Transverse colon (tissue), 4 donors: ENCODE measurements around the gene EIF4E3. TPM values are rescaled to one million over a fixed set of nuclear protein-coding genes. Genes with fewer than 3 reads are reported as not detected.
A peak's percentile ranks its signal among the peaks of the same experiment; 100 is the strongest.

Experiments
- DNase-seq: peaks from one replicate; pipeline ENCODE4 v3.0.0-alpha.2; 2019
- H3K27ac ChIP-seq, 4 donors: fragments of 200-600 bp; sonication (generic); 2 replicates each; pipeline ENCODE4 v1.5.1; 2016 to 2018; ENCODE audit warnings: inconsistent platforms in 4 of 4
- H3K27me3 ChIP-seq: fragments of 200-600 bp; sonication (generic); 2 replicates; pipeline ENCODE4 v1.5.1; 2017; ENCODE audit warnings: inconsistent platforms
- H3K36me3 ChIP-seq, 4 donors: fragments of 200-600 bp; sonication (generic); 2 replicates each; pipeline ENCODE4 v1.5.1; 2017 to 2019; ENCODE audit warnings: inconsistent platforms in 4 of 4
- H3K4me1 ChIP-seq, 4 donors: fragments of 200-600 bp; sonication (generic); 2 replicates each; pipeline ENCODE4 v1.5.1; 2017 to 2020; ENCODE audit warnings: inconsistent platforms in 4 of 4
- H3K4me3 ChIP-seq, 4 donors: fragments of 200-600 bp; sonication (generic); 1 replicate in 1 of 4; 2 replicates in 3 of 4; pipeline versions ENCODE4 v1.5.1 to v1.6.1; 2017 to 2019; ENCODE audit warnings: inconsistent platforms in 4 of 4
- H3K9me3 ChIP-seq, 2 donors: fragments of 200-600 bp; sonication (generic); 2 replicates each; pipeline ENCODE4 v1.5.1; 2017 to 2019; ENCODE audit warnings: inconsistent platforms in 2 of 2
- EP300 ChIP-seq: sonication (generic); formaldehyde crosslinking; IDR thresholded peaks from one replicate; pipeline ENCODE4 v1.6.1; 2017; ENCODE audit warnings: antibody characterized with exemption, low read depth
- POLR2A ChIP-seq: fragments of 450-650 bp; IDR thresholded peaks from one replicate; pipeline ENCODE4 v1.6.1; 2016; ENCODE audit warnings: antibody characterized with exemption, mild to moderate bottlenecking, moderate library complexity
- POLR2AphosphoS5 ChIP-seq, 3 donors: sonication (generic); formaldehyde crosslinking; IDR thresholded peaks; one replicate each; pipeline ENCODE4 v1.6.1; 2016; ENCODE audit warnings: antibody characterized with exemption in 3 of 3
- WGBS, 2 donors: methylation state at CpG; one replicate each; pipeline ENCODE4 v1.1.5; 2018; ENCODE audit warnings: low coverage in 1 of 2; 5-methylcytosine and 5-hydroxymethylcytosine counted together
- in situ Hi-C, 4 donors: fragments of 200-750 bp; cut with MboI; loops; one replicate each; pipeline versions ENCODE4 v1.15.0 to v1.15.1; 2017; ENCODE audit warnings: low sequenced_read_pairs in 3 of 4, low pct_ligation_motif_present in 1 of 4, low pct_unique_long_range_greater_than_20kb in 1 of 4
- intact Hi-C: fragments of 100-400 bp; cut with DNase I; formaldehyde crosslinking; loops from one replicate; pipeline ENCODE4 v1.15.1; 2023; ENCODE audit warnings: low total_unique reads
- total RNA-seq, 4 donors: library from RNA; depleted of rRNA; stranded (reverse); fragments of >200 nt; gene quantifications; one replicate each; pipeline ENCODE4 v1.1.0, GENCODE V29; 2016
- TF ChIP-seq, protein P1 (sequence below), 5 experiments: fragments of 200-600 bp in 3 of 5; fragments of 450-650 bp in 2 of 5; sonication (generic) in 3 of 5; IDR thresholded peaks; 1 replicate in 2 of 5; 2 replicates in 3 of 5; pipeline ENCODE4 v1.5.1; 2016 to 2017; ENCODE audit warnings: antibody characterized with exemption in 5 of 5, inconsistent platforms in 3 of 5, mild to moderate bottlenecking in 2 of 5, moderate library complexity in 1 of 5

The EIF4E3 gene
- total RNA-seq, 4 donors from 2014 or later, result 6.0 to 35.6 (median 19.4) TPM

DNA sequence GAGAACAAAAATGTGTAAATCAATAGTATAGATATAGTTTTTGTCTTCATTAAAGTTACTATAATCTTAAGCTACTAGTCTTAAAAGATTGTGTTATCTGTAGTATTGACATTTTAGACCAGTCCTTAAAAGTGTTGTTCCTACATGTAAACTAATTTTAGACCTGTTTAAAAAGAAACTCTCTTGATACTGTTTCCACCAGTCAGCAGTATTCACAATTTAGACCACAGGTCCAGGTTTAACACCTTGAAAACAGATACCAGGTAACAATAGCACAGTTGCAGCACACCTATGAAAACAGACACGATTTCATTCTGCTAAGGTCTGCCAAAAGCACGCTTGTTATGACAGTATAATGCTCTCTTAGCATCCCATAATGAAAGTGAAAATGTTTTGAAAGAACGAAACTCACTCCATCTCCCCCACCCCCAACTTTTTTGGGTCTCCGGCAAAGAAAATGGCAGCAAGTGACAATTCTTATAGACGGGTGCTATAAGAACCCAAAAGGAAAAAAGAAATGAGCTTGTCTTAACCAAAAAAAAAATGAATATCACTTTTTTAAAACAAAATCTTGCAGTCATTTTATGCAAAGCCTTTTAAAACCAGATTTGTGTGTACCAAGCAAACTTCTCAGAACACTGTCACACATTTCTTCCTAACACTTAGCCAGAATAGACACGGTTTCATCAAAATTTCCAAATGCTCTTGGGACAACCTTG is 1.6 kb downstream of the EIF4E3 start:
- intact Hi-C loops, result loop anchor here (10.0 kb wide), 1 partner anchor 1101 kb away; no protein-coding TSS in a partner anchor
- no peak for TF ChIP-seq POLR2AphosphoS5 (IDR thresholded peaks at IDR 0.05)
- TF ChIP-seq, protein P1, sequence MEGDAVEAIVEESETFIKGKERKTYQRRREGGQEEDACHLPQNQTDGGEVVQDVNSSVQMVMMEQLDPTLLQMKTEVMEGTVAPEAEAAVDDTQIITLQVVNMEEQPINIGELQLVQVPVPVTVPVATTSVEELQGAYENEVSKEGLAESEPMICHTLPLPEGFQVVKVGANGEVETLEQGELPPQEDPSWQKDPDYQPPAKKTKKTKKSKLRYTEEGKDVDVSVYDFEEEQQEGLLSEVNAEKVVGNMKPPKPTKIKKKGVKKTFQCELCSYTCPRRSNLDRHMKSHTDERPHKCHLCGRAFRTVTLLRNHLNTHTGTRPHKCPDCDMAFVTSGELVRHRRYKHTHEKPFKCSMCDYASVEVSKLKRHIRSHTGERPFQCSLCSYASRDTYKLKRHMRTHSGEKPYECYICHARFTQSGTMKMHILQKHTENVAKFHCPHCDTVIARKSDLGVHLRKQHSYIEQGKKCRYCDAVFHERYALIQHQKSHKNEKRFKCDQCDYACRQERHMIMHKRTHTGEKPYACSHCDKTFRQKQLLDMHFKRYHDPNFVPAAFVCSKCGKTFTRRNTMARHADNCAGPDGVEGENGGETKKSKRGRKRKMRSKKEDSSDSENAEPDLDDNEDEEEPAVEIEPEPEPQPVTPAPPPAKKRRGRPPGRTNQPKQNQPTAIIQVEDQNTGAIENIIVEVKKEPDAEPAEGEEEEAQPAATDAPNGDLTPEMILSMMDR (IDR thresholded peaks at IDR 0.05), result no peak
- TF ChIP-seq EP300, result no peak
- no peak for TF ChIP-seq POLR2A
- no peaks in the 10 kb centered on the region for H3K36me3 ChIP-seq
- 21 to 38% methylated on average over 4 to 6 of the region's 6 CpGs for WGBS, 2 donors
- H3K27me3 ChIP-seq, result no peaks in the 10 kb centered on the region
- peak overlapping the region; percentile 80 to 90 (median 88) for H3K27ac ChIP-seq
- no peak for DNase-seq
- H3K9me3 ChIP-seq, result no peaks in the 10 kb centered on the region
- H3K4me3 ChIP-seq, result peak overlapping the region in 3 of 4 donors; percentile 78 to 94 (median 87)
- in situ Hi-C loops, result loop anchor here in 3 of 4 donors (25.0 kb wide), 5 partner anchors 139 to 1364 kb away; partner anchors contain the start of genes EBLN2 (in 1 of the 3) and SHQ1 (in 1 of the 3)
- peaks cover 11 to 33% (median 15%) of the 10 kb centered on the region in 4 donors for H3K4me1 ChIP-seq

DNA sequence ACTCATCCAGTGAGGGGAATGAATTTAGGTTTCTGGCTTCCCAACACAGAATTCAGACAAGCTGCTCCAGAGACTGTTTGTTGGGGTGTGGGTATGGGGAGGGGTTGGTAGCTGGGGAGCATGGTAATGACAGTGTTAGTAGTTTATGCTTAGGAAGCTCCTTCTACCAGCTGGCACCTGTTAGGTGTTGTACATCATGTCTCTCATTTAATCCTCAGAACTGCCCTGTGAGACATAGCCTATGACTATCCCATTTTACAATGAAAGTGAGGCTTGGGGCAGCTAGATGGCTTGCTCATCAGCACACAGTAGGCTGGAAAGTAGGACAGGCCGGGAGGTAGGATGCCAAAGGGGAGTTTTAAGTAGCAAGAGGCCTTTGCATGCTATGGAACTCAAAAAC is 2.5 kb downstream of the EIF4E3 start:
- TF ChIP-seq POLR2A, result no peak
- 67 to 94% methylated on average over 1 of the region's 1 CpG for WGBS, 2 donors
- DNase-seq, result no peak
- no peaks in the 10 kb centered on the region for H3K36me3 ChIP-seq
- H3K27ac ChIP-seq, result peak overlapping the region in 1 of 4 donors; percentile 1
- H3K4me3 ChIP-seq, result no peak overlapping the region
- in situ Hi-C loops (loop anchor here in 3 of 4 donors (25.0 kb wide), 5 partner anchors 140 to 1365 kb away; partner anchors contain the start of genes EBLN2 (in 1 of the 3) and SHQ1 (in 1 of the 3)), intact Hi-C loops (loop anchor here (10.0 kb wide), 1 partner anchor 1102 kb away; no protein-coding TSS in a partner anchor)
- H3K27me3 ChIP-seq, result no peaks in the 10 kb centered on the region
- H3K4me1 ChIP-seq, result peaks cover 11 to 33% (median 15%) of the 10 kb centered on the region in 4 donors
- no peaks in the 10 kb centered on the region for H3K9me3 ChIP-seq

DNA sequence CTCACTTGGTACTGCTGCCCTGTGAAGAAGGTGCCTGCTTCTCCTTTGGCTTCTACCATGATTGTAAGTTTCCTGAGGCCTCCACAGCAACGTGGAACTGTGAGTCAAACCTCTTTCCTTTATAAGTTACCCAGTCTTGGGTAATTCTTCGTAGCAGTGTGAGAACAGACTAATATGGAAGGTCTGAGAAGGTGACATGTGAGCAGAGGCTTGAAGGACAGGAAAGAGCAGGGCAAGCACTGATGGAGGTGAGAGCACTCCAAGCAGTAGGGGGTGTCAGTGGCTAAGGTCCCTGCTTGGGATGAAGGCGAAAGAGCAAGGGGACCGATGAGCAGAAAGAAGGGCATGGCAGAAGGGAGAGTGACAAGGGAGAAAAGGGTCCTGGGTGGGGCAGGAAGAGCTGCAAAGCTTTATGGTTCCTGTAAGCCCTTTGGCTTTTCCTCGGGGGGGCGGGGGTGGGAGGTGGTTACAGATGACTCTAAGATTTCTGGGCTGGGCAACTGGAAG is 3.5 kb downstream of the EIF4E3 start:
- Histone ChIP-seq H3K27ac (no peak overlapping the region), H3K4me1 (peaks cover 11 to 33% (median 15%) of the 10 kb centered on the region in 4 donors), H3K9me3 (no peaks in the 10 kb centered on the region), H3K4me3 (no peak overlapping the region), H3K36me3 (no peaks in the 10 kb centered on the region), H3K27me3 (no peaks in the 10 kb centered on the region)
- in situ Hi-C loops, result loop anchor here in 3 of 4 donors (25.0 kb wide), 5 partner anchors 141 to 1366 kb away; partner anchors contain the start of genes EBLN2 (in 1 of the 3) and SHQ1 (in 1 of the 3)
- no peak for DNase-seq
- intact Hi-C loops, result loop anchor here (10.0 kb wide), 1 partner anchor 1103 kb away; no protein-coding TSS in a partner anchor
- 60 to 70% methylated on average over 2 to 6 of the region's 6 CpGs for WGBS, 2 donors
- no peak for TF ChIP-seq POLR2A
- no peak for TF ChIP-seq POLR2AphosphoS5 (IDR thresholded peaks at IDR 0.05)
- TF ChIP-seq, protein P1 (IDR thresholded peaks at IDR 0.05), result no peak
- TF ChIP-seq EP300, result no peak

DNA sequence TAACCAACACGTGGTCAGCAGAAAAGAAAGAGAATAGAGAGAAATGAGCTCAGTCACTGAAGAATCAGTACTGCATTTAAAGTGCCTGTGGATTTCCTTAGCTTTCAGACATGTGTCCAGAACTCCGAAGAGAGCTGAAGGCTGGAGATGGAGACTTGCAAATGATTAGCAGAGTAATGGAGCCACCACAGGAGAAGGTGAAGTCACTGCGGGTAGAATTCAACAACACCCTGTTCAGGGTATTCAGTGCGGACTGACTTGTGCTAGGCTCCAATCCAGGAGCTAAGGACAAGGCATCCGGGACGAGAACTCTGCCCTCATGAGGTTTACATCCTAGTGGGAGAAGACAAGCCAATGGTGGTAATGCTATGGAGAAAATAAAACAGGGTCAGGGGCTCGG is 4.2 kb downstream of the EIF4E3 start:
- no peak for TF ChIP-seq POLR2A
- no peak for TF ChIP-seq EP300
- TF ChIP-seq POLR2AphosphoS5 (IDR thresholded peaks at IDR 0.05), result no peak
- TF ChIP-seq, protein P1 (IDR thresholded peaks at IDR 0.05), result no peak
- DNase-seq, result no peak
- no peak overlapping the region for H3K4me3 ChIP-seq
- in situ Hi-C loops, result loop anchor here in 3 of 4 donors (25.0 kb wide), 5 partner anchors 141 to 1366 kb away; partner anchors contain the start of genes EBLN2 (in 1 of the 3) and SHQ1 (in 1 of the 3)
- no peaks in the 10 kb centered on the region for H3K9me3 ChIP-seq
- peaks cover 10 to 29% (median 12%) of the 10 kb centered on the region in 4 donors for H3K4me1 ChIP-seq
- no peak overlapping the region for H3K27ac ChIP-seq
- no peaks in the 10 kb centered on the region for H3K27me3 ChIP-seq
- intact Hi-C loops, result loop anchor here (10.0 kb wide), 1 partner anchor 1104 kb away; no protein-coding TSS in a partner anchor
- 93 to 97% methylated on average over 5 to 7 of the region's 7 CpGs for WGBS, 2 donors
- no peaks in the 10 kb centered on the region for H3K36me3 ChIP-seq
